ENCODE data around the gene KBTBD4. TPM values are rescaled to one million over a fixed set of nuclear protein-coding genes. Genes with fewer than 3 reads are reported as not detected.

Gene KBTBD4
- total RNA-seq, 4 donors from 2014 or later: 9.6 to 20.3 (median 18.3) TPM

- no peak for TF ChIP-seq CTCF (IDR thresholded peaks at IDR 0.05; ENCODE audit: low read depth)
Observed at GRCh38 chr11:47553406-47553743, 25.4 kb downstream of the KBTBD4 start.

- no peak for TF ChIP-seq CTCF (IDR thresholded peaks at IDR 0.05; ENCODE audit: low read depth)
Observed at GRCh38 chr11:47552566-47553405, 26.0 kb downstream of the KBTBD4 start, which contains the start of gene CELF1. CELF1 (minus strand) TSS chr11:47553132; CDS start chr11:47499523, 53,609 bp downstream.

GRCh38 chr11:47552056-47552565 lies 26.7 kb downstream of the KBTBD4 start:
- TF ChIP-seq CTCF (IDR thresholded peaks at IDR 0.05; ENCODE audit: low read depth): no peak

DNA sequence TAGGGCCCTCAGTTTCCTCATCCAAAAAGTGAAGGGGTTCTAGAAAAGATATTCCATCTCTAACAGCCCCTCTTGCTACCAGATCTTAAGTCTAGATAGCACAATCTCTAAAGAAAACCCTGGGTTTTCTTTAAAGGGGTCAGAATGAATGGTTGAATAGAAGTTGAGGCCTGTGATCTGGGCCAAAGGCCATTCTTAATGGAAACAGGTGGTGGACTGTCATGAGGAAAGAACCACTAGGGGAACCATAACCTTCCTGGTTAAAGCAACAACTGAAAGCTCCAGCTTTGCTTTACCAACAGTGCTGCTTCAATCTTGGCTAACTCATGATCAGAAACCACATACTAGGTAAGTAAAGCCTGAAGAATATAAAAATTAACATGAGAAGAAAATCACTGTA lies 27.7 kb downstream of the KBTBD4 start:
- no peak for TF ChIP-seq CTCF (IDR thresholded peaks at IDR 0.05; ENCODE audit: low read depth)

GRCh38 chr11:47550288-47551047 lies 28.3 kb downstream of the KBTBD4 start:
- TF ChIP-seq CTCF (IDR thresholded peaks at IDR 0.05; ENCODE audit: low read depth): no peak

DNA sequence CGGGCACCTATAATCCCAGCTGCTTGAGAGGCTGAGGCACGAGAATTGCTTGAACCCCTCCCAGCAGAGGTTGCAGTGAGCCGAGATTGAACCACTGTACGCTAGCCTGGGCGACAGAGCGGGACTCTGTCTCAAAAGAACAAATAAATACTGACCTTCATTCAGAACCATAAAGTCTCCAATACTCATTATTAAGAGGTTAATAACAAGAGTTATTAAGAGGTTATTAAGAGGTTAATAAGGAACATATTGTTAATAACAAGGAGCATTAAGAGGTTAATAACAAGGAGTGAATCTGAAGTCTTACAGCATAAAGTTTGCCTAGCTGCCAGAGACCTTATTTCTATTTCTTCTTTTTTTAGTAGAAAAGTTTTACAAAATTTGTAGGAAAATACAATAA lies 33.5 kb downstream of the KBTBD4 start:
- no peak for TF ChIP-seq CTCF (IDR thresholded peaks at IDR 0.05; ENCODE audit: low read depth)

DNA sequence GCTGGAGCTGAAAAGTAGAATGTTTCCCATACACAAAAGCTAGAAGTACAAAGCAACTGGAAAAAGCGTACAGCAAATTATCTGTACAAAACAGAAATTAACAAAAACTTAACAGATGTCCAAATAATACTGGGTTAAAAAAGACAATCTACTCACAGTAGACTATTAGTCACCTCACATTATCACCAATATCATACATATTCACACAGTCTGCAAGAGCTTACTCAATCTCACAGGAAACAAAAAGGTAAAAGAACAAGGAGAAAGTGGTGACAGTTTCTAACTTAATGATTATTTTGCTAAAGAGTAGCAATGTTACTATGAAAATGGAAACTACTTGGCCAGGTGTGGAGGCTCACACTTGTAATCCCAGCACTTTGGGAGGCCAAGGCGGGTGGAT lies 37.7 kb downstream of the KBTBD4 start:
- TF ChIP-seq CTCF (IDR thresholded peaks at IDR 0.05; ENCODE audit: low read depth): no peak

All from subcutaneous adipose tissue (tissue), 4 donors.